Neural progenitor cell (in vitro differentiated cells): Measurements from ENCODE around the gene MACROH2A2. TPM values are rescaled to one million over a fixed set of nuclear protein-coding genes. Genes with fewer than 3 reads are reported as not detected.

Experiments used
- DNase-seq: peaks from one replicate; pipeline ENCODE4 v3.0.0-alpha.2; 2016; ENCODE audit warnings: low spot score
- H2AFZ ChIP-seq: fragments of 200-600 bp; sonication (generic); replicated peaks from 2 replicates; pipeline ENCODE4 v1.6.1; 2016; ENCODE audit warnings: antibody characterized with exemption
- H3F3A ChIP-seq: fragments of 200-600 bp; sonication (generic); 2 replicates; pipeline ENCODE4 v1.6.1; 2016; ENCODE audit warnings: antibody characterized with exemption, low read depth
- H3K27ac ChIP-seq: fragments of 200-600 bp; sonication (generic); 2 replicates; pipeline ENCODE4 v1.5.1; 2016; ENCODE audit warnings: mild to moderate bottlenecking
- H3K27me3 ChIP-seq: fragments of 200-600 bp; sonication (generic); 2 replicates; pipeline ENCODE4 v1.6.1; 2016; ENCODE audit warnings: mild to moderate bottlenecking, moderate library complexity
- H3K36me3 ChIP-seq: fragments of 200-600 bp; sonication (generic); 2 replicates; pipeline ENCODE4 v1.5.1; 2016
- H3K4me1 ChIP-seq: fragments of 200-600 bp; sonication (generic); 2 replicates; pipeline ENCODE4 v1.6.1; 2016; ENCODE audit warnings: mixed run types
- H3K4me2 ChIP-seq: fragments of 200-600 bp; sonication (generic); 2 replicates; pipeline ENCODE4 v1.6.1; 2016
- H3K4me3 ChIP-seq: fragments of 200-600 bp; sonication (generic); 2 replicates; pipeline ENCODE4 v1.5.1; 2016
- H3K79me2 ChIP-seq: fragments of 200-600 bp; sonication (generic); 2 replicates; pipeline ENCODE4 v1.6.1; 2016; ENCODE audit warnings: low read depth
- H3K9ac ChIP-seq: fragments of 200-600 bp; sonication (generic); 2 replicates; pipeline ENCODE4 v1.6.1; 2016
- H3K9me3 ChIP-seq: fragments of 200-600 bp; sonication (generic); 2 replicates; pipeline ENCODE4 v1.5.1; 2016; ENCODE audit warnings: low read depth
- H4K20me1 ChIP-seq: fragments of 200-600 bp; sonication (generic); 2 replicates; pipeline ENCODE4 v1.6.1; 2016; ENCODE audit warnings: low read depth
- H3K27ac Mint-ChIP-seq: 3 replicates; pipeline ENCODE4 v1.8.0; 2021; ENCODE audit warnings: mixed read lengths
- H3K27me3 Mint-ChIP-seq: 2 replicates; pipeline ENCODE4 v1.8.0; 2022; ENCODE audit warnings: low read depth, mild to moderate bottlenecking, inconsistent platforms, moderate library complexity, mixed read lengths; ENCODE audit not compliant: insufficient read depth
- H3K36me3 Mint-ChIP-seq: 3 replicates; pipeline ENCODE4 v1.8.0; 2021; ENCODE audit warnings: mixed read lengths
- H3K4me1 Mint-ChIP-seq: 3 replicates; pipeline ENCODE4 v1.8.0; 2021; ENCODE audit warnings: mixed read lengths
- H3K4me3 Mint-ChIP-seq: 3 replicates; pipeline ENCODE4 v1.8.0; 2021; ENCODE audit warnings: mild to moderate bottlenecking, moderate library complexity, mixed read lengths
- H3K9me3 Mint-ChIP-seq: 3 replicates; pipeline ENCODE4 v1.8.0; 2020; ENCODE audit warnings: mixed read lengths
- CTCF ChIP-seq: fragments of 200-600 bp; sonication (generic); IDR thresholded peaks from 2 replicates; pipeline ENCODE4 v1.5.1; 2017; ENCODE audit warnings: antibody characterized with exemption, mild to moderate bottlenecking
- EZH2 ChIP-seq: fragments of 200-600 bp; sonication (generic); IDR thresholded peaks from 2 replicates; pipeline ENCODE4 v1.6.1; 2017; ENCODE audit warnings: antibody characterized with exemption, mild to moderate bottlenecking, moderate library complexity
- EZH2phosphoT487 ChIP-seq: fragments of 200-600 bp; sonication (generic); IDR thresholded peaks from 2 replicates; pipeline ENCODE4 v1.6.1; 2017; ENCODE audit warnings: antibody characterized with exemption
- total RNA-seq: library from RNA; depleted of rRNA; stranded (reverse); fragments of >200 nt; gene quantifications from 2 replicates; pipeline ENCODE4 v1.2.3, GENCODE V29; 2015; ENCODE audit warnings: low replicate concordance

The MACROH2A2 gene
- total RNA-seq, 1 donor from 2014 or later = 159 TPM

- Histone ChIP-seq H3K36me3 (no peaks in the 10 kb centered on the region), H3K9ac (no peak overlapping the region), H3F3A (no peaks in the 10 kb centered on the region), H2AFZ (no peak overlapping the region), H3K4me3 (no peak overlapping the region), H3K4me2 (no peak overlapping the region), H3K4me1 (no peaks in the 10 kb centered on the region), H3K27me3 (no peaks in the 10 kb centered on the region), H3K27ac (no peak overlapping the region), H3K79me2 (no peaks in the 10 kb centered on the region), H3K9me3 (no peaks in the 10 kb centered on the region), H4K20me1 (no peaks in the 10 kb centered on the region)
- H3K27me3 Mint-ChIP-seq = peaks cover 4% of the 10 kb centered on the region
- no peak overlapping the region for H3K27ac Mint-ChIP-seq
- no peak for DNase-seq
- no peak for TF ChIP-seq EZH2
- TF ChIP-seq EZH2phosphoT487 = no peak
- TF ChIP-seq CTCF = no peak
- no peak overlapping the region for H3K4me3 Mint-ChIP-seq
- peaks cover 15% of the 10 kb centered on the region for H3K36me3 Mint-ChIP-seq
- no peaks in the 10 kb centered on the region for H3K4me1 Mint-ChIP-seq
- no peaks in the 10 kb centered on the region for H3K9me3 Mint-ChIP-seq
Measured at GRCh38 chr10:70114902-70115301, 62.3 kb downstream of the MACROH2A2 start.

DNA sequence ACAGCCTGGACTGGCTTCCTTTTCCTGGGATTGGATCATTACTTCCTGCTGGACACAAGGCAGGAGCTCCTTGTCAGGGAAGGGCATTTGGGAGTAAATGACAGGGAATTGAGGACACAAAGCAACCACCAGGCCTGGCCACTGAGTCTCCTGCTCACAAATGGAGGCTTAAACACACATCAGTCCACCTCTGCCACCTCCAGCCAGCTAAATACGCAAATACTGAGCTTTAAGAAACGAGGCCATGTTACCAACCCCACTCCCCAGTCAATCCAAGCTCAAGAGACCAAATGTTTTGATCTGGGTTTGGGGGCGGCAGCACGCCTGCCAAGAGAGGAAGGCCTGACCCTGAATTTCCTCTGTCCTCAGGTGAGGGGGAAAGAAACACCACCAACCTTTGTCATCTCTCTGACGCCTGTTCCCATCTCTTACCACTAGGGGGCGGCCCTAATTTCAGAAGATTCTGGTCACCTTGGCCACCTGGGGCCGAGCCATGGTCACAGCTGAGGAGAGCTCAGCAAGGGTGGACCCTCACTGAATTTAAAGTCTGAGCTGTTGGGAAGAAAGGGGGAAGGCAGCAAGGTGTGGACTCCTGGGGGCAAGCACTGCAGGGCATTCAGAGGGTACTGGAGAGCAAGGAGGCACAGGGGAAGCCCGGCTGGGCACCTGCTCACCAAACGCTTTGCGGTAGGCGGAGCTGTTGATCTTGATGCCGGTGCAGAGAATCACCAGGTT lies 63.5 kb downstream of the MACROH2A2 start:
- Histone ChIP-seq H3K4me1 (no peaks in the 10 kb centered on the region), H3K79me2 (no peaks in the 10 kb centered on the region)
- no peak overlapping the region for H3K27ac Mint-ChIP-seq

GRCh38 chr10:70117646-70118045 lies 65.0 kb downstream of the MACROH2A2 start:
- TF ChIP-seq EZH2phosphoT487 (no peak), EZH2 (no peak), CTCF (no peak)
- Histone ChIP-seq H3K36me3 (no peaks in the 10 kb centered on the region), H3K9me3 (no peaks in the 10 kb centered on the region), H3K27me3 (no peaks in the 10 kb centered on the region), H3K9ac (no peak overlapping the region), H3K4me3 (no peak overlapping the region), H3K4me1 (no peaks in the 10 kb centered on the region), H2AFZ (no peak overlapping the region), H3K4me2 (no peak overlapping the region), H4K20me1 (no peaks in the 10 kb centered on the region), H3F3A (no peaks in the 10 kb centered on the region), H3K79me2 (no peaks in the 10 kb centered on the region), H3K27ac (no peak overlapping the region)
- H3K4me1 Mint-ChIP-seq = no peaks in the 10 kb centered on the region
- peaks cover 4% of the 10 kb centered on the region for H3K27me3 Mint-ChIP-seq
- peaks cover 9% of the 10 kb centered on the region for H3K36me3 Mint-ChIP-seq
- H3K27ac Mint-ChIP-seq = peak overlapping the region; percentile 30
- no peak overlapping the region for H3K4me3 Mint-ChIP-seq
- no peaks in the 10 kb centered on the region for H3K9me3 Mint-ChIP-seq
- DNase-seq = no peak

More for the DNA sequence above, 63.5 kb downstream of the MACROH2A2 start:
- no peak overlapping the region for H3K9ac ChIP-seq
- no peaks in the 10 kb centered on the region for H3K9me3 Mint-ChIP-seq
- no peak overlapping the region for H3K27ac ChIP-seq
- peaks cover 15% of the 10 kb centered on the region for H3K36me3 Mint-ChIP-seq
- H4K20me1 ChIP-seq = no peaks in the 10 kb centered on the region
- no peak for TF ChIP-seq EZH2
- peak; percentile 95 for TF ChIP-seq CTCF
- H3K27me3 Mint-ChIP-seq = peaks cover 4% of the 10 kb centered on the region
- no peaks in the 10 kb centered on the region for H3F3A ChIP-seq
- H3K9me3 ChIP-seq = no peaks in the 10 kb centered on the region
- peak overlapping the region; percentile 65 for H3K4me3 Mint-ChIP-seq
- no peaks in the 10 kb centered on the region for H3K36me3 ChIP-seq
- no peak overlapping the region for H2AFZ ChIP-seq
- no peaks in the 10 kb centered on the region for H3K4me1 Mint-ChIP-seq
- peak; percentile 70 for DNase-seq
- H3K27me3 ChIP-seq = no peaks in the 10 kb centered on the region
- H3K4me2 ChIP-seq = no peak overlapping the region
- H3K4me3 ChIP-seq = no peak overlapping the region
